Rectal smooth muscle tissue (tissue), 1 donor: ENCODE data around the gene SESN2.

Experiments used
- H3K27ac ChIP-seq: one replicate; pipeline ENCODE4 v1.7.0; 2013; ENCODE audit warnings: low read depth, low read length, inconsistent platforms
- H3K27me3 ChIP-seq: one replicate; pipeline ENCODE4 v1.7.0; 2013; ENCODE audit warnings: low read length; ENCODE audit not compliant: control insufficient read depth, insufficient read depth
- H3K36me3 ChIP-seq: one replicate; pipeline ENCODE4 v1.7.0; 2013; ENCODE audit warnings: low read length; ENCODE audit not compliant: control insufficient read depth, insufficient read depth
- H3K4me1 ChIP-seq: one replicate; pipeline ENCODE4 v1.7.0; 2013; ENCODE audit warnings: low read length; ENCODE audit not compliant: control insufficient read depth, insufficient read depth
- H3K4me3 ChIP-seq: one replicate; pipeline ENCODE4 v1.7.0; 2013; ENCODE audit warnings: low read length
- H3K9ac ChIP-seq: one replicate; pipeline ENCODE4 v1.7.0; 2013; ENCODE audit warnings: low read length

SESN2 gene

DNA sequence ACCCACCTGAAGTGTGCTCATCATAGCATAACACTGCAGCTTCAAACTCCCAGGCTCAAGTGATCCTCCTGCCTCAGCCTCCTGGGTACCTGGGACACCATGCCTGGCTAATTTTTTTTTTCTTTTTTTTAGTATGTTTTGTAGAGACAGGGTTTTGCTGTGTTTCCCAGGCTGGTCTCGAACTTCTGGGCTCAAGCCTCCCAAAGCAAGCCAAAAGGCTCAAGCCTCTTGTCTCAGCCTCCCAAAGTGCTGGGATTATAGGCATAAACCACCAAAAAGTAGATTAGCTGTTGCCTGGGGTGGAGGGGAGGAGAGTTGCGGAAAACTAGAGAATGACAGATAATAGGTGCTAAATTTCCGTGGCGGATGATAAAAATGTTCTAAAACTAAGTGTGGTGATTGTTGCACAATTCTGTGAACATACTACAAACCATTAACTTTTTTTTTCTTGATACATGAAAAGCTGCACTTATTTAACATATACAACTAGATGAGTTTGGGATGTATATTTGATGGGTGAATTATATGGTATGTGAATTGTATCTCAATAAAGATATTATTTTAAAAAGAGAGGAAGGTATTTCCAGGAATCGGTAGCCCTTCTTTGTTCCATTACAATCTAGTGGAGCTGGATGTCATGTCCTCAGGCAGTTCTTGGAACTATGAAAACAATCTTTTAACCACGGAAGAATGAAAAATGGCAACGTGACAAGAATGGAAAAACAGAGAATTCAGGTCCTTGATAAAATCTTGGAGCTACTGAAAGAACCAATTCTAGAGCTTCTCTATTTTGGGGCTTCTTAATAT, 42.3 kb downstream of the SESN2 start:
- Histone ChIP-seq H3K9ac (no peak overlapping the region), H3K4me1 (no peaks in the 10 kb centered on the region), H3K27ac (no peak overlapping the region), H3K36me3 (no peaks in the 10 kb centered on the region), H3K27me3 (peaks cover 3% of the 10 kb centered on the region), H3K4me3 (no peak overlapping the region)

GRCh38 chr1:28302247-28302646, 42.9 kb downstream of the SESN2 start:
- no peak overlapping the region for H3K27ac ChIP-seq
- no peaks in the 10 kb centered on the region for H3K27me3 ChIP-seq
- no peak overlapping the region for H3K9ac ChIP-seq
- no peaks in the 10 kb centered on the region for H3K36me3 ChIP-seq
- no peaks in the 10 kb centered on the region for H3K4me1 ChIP-seq
- H3K4me3 ChIP-seq: no peak overlapping the region

GRCh38 chr1:28306301-28306949, 47.1 kb downstream of the SESN2 start:
- Histone ChIP-seq H3K27ac (no peak overlapping the region), H3K4me3 (no peak overlapping the region), H3K9ac (no peak overlapping the region), H3K4me1 (no peaks in the 10 kb centered on the region), H3K27me3 (no peaks in the 10 kb centered on the region), H3K36me3 (no peaks in the 10 kb centered on the region)

GRCh38 chr1:28308750-28309149, 49.4 kb downstream of the SESN2 start:
- H3K36me3 ChIP-seq: no peaks in the 10 kb centered on the region
- H3K27ac ChIP-seq: no peak overlapping the region
- H3K4me1 ChIP-seq: no peaks in the 10 kb centered on the region
- H3K27me3 ChIP-seq: no peaks in the 10 kb centered on the region
- no peak overlapping the region for H3K9ac ChIP-seq
- no peak overlapping the region for H3K4me3 ChIP-seq

DNA sequence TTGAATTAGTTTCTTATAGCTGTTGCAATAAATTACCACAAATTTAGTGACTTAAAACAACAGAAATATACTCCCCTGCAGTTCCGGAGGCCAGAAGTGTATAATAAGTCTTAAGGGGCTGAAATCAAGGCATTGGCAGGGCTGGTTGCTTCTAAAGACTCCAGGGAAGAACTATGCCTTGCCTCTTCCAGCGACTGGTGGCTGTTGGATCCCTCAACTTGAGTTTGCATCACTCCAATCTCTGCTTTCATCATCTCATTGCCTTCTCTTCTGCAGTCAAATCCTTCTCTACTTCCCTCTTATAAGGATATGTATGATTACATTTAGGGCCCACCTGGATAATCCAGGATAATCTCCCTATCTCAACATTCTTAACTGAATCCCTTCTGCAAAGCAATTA, 50.4 kb downstream of the SESN2 start:
- Histone ChIP-seq H3K27me3 (no peaks in the 10 kb centered on the region), H3K27ac (no peak overlapping the region), H3K36me3 (no peaks in the 10 kb centered on the region), H3K4me1 (no peaks in the 10 kb centered on the region), H3K9ac (no peak overlapping the region), H3K4me3 (no peak overlapping the region)

DNA sequence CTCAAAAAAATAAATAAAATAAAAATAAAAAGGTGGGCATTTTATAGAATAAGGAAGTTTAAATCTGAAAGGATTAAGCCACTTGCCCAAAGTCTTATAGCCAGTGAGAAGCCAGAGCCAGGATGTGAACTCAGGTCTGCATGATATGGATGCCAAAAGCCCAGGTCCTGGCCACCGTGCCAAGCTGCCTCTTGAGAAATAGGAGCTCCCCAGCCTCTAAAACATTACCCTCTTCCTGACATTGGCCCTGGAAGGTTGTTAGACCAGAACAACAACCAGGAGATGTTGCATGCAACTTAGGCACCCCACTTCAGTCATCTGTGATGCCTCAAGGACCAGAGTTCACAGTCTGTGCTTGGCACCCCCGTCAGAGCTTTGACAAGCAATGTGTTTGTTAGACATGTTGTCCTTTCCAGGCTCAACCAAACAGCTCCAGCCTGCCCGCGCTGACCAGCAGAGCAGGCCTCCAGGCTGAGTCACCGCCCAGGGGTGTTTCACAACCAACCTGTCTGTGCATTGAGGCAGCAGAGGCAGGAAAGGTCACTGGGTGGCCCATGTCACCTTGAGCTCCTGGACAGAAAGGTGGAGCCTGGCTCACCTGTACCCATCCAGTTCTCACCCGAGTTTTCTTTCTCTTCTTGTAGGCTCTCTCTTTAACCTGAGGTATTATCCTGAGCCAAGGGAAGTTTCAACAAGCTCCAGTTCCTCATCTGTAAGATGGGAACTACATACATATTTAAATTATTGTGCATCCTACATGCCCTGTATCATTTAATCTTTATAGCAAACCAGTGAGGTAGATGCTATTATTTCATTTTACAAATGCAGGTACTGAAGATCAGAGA, 54.6 kb downstream of the SESN2 start:
- Histone ChIP-seq H3K27ac (no peak overlapping the region), H3K27me3 (no peaks in the 10 kb centered on the region), H3K4me3 (no peak overlapping the region), H3K4me1 (no peaks in the 10 kb centered on the region), H3K9ac (no peak overlapping the region), H3K36me3 (no peaks in the 10 kb centered on the region)

DNA sequence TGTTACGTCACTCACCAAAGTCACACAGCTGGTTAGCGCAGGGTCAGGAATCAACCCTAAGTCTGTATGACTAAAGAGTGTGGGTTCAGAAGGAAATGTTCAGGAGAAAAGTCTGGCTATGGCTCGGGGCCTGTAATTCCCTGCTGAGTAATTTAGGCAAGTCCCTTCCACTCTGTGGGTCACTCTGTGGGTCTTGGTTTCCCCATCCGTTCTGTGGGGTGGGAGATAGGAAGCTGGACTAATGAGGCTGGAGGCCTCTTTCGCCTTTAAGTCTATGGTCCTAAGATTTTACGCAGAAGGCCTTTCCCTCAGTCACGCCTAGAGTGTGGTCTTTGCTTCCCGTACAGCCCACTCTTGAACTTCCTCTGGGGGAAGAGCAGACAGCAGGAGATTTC, 55.2 kb downstream of the SESN2 start:
- Histone ChIP-seq H3K4me3 (no peak overlapping the region), H3K27ac (no peak overlapping the region), H3K36me3 (no peaks in the 10 kb centered on the region), H3K9ac (no peak overlapping the region), H3K27me3 (no peaks in the 10 kb centered on the region), H3K4me1 (no peaks in the 10 kb centered on the region)

GRCh38 chr1:28317014-28317413, 57.7 kb downstream of the SESN2 start:
- Histone ChIP-seq H3K4me1 (no peaks in the 10 kb centered on the region), H3K27me3 (no peaks in the 10 kb centered on the region), H3K36me3 (no peaks in the 10 kb centered on the region), H3K27ac (no peak overlapping the region), H3K4me3 (no peak overlapping the region), H3K9ac (no peak overlapping the region)

GRCh38 chr1:28322194-28322593, 62.9 kb downstream of the SESN2 start:
- Histone ChIP-seq H3K27me3 (no peaks in the 10 kb centered on the region), H3K36me3 (no peaks in the 10 kb centered on the region), H3K4me1 (no peaks in the 10 kb centered on the region), H3K27ac (no peak overlapping the region), H3K9ac (no peak overlapping the region), H3K4me3 (no peak overlapping the region)

- H3K27ac ChIP-seq: no peak overlapping the region
- H3K4me3 ChIP-seq: no peak overlapping the region
- H3K27me3 ChIP-seq: no peaks in the 10 kb centered on the region
- no peaks in the 10 kb centered on the region for H3K4me1 ChIP-seq
- H3K36me3 ChIP-seq: no peaks in the 10 kb centered on the region
- H3K9ac ChIP-seq: no peak overlapping the region
Observed at GRCh38 chr1:28323720-28324119, 64.4 kb downstream of the SESN2 start.

DNA sequence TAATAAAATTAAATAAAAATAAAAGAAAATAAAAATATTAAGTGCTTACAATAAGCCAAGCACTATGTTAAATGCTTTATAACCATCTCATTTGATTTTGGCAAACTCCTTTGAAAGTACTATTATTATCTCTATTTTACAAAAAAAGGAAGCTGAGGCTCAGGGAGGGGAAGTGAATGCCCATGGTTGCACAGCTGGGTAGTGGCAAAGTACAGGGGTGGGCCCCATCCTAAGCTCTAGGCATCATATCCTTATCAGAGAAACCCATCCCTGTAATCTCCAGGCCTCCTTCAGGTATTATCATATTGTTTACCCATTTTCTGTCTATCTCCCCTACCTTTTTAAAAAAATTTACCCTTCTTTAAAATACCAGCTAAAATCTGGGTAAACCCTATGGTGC, 67.2 kb downstream of the SESN2 start:
- peaks cover 2% of the 10 kb centered on the region for H3K36me3 ChIP-seq
- no peaks in the 10 kb centered on the region for H3K27me3 ChIP-seq
- H3K9ac ChIP-seq: no peak overlapping the region
- no peak overlapping the region for H3K4me3 ChIP-seq
- H3K27ac ChIP-seq: no peak overlapping the region
- H3K4me1 ChIP-seq: peaks cover 5% of the 10 kb centered on the region

DNA sequence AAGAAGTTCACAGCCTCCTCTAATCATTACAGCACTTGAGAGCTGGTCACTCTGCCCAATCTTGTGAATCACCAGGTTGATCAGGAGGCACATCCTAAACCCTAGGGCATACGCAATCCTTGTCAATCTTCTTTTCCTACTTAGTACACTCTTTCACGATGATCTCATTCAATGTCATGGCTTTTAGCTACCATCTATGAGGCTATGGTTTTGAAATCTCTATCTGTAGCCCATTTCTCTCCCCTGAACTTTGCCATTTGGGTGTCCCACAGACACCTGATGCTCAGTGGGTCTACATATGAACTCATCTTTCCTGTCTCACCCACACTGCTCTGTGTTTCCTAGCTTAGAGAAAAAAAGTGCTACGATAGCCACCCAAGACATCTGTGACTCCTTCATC, 67.7 kb downstream of the SESN2 start:
- Histone ChIP-seq H3K4me1 (peaks cover 5% of the 10 kb centered on the region), H3K27ac (no peak overlapping the region), H3K4me3 (no peak overlapping the region), H3K36me3 (peaks cover 5% of the 10 kb centered on the region), H3K9ac (no peak overlapping the region), H3K27me3 (no peaks in the 10 kb centered on the region)
